HG03460 (cell line): ENCODE data around the gene NPC1L1.

Experiments used
- ATAC-seq: cut with Tn5 transposase; IDR thresholded peaks from one replicate; pipeline ENCODE4 v1.9.1; 2021; ENCODE audit not compliant: unreplicated experiment

The NPC1L1 gene

GRCh38 chr7:44538093-44538797 is 2.9 kb downstream of the NPC1L1 start:
- no peak for ATAC-seq

- ATAC-seq: no peak
Measured at GRCh38 chr7:44537442-44537841, 3.7 kb downstream of the NPC1L1 start.

GRCh38 chr7:44536090-44536489 is 5.0 kb downstream of the NPC1L1 start:
- no peak for ATAC-seq

- ATAC-seq: no peak
Measured at GRCh38 chr7:44535348-44536064, 5.6 kb downstream of the NPC1L1 start.

- no peak for ATAC-seq
Measured at GRCh38 chr7:44534501-44534900, 6.6 kb downstream of the NPC1L1 start.

- ATAC-seq: no peak
Measured at GRCh38 chr7:44534087-44534486, 7.0 kb downstream of the NPC1L1 start.

- ATAC-seq: no peak
Measured at GRCh38 chr7:44533301-44534055, 7.7 kb downstream of the NPC1L1 start.

- no peak for ATAC-seq
Measured at GRCh38 chr7:44531421-44532380, 9.4 kb downstream of the NPC1L1 start.

- ATAC-seq: no peak
Measured at GRCh38 chr7:44530990-44531389, 10.1 kb downstream of the NPC1L1 start.

GRCh38 chr7:44524811-44525388 is 16.2 kb downstream of the NPC1L1 start:
- no peak for ATAC-seq

GRCh38 chr7:44522315-44522714 is 18.8 kb downstream of the NPC1L1 start:
- ATAC-seq: no peak

- ATAC-seq: no peak
Measured at GRCh38 chr7:44521347-44522095, 19.6 kb downstream of the NPC1L1 start.

GRCh38 chr7:44520574-44520973 is 20.6 kb downstream of the NPC1L1 start:
- ATAC-seq: no peak

GRCh38 chr7:44519546-44519945 is 21.6 kb downstream of the NPC1L1 start:
- ATAC-seq: no peak

- no peak for ATAC-seq
Measured at GRCh38 chr7:44518761-44519160, 22.4 kb downstream of the NPC1L1 start.

- ATAC-seq: no peak
Measured at GRCh38 chr7:44517175-44517574, 24.0 kb downstream of the NPC1L1 start.

- no peak for ATAC-seq
Measured at GRCh38 chr7:44515590-44516268, 25.4 kb downstream of the NPC1L1 start.

GRCh38 chr7:44512736-44513135 is 28.4 kb downstream of the NPC1L1 start:
- ATAC-seq: no peak

- no peak for ATAC-seq
Measured at GRCh38 chr7:44511863-44512468, 29.2 kb downstream of the NPC1L1 start.
